Mesenteric fat pad (tissue), 1 donor: ENCODE measurements around the gene SH3BP1. TPM values are rescaled to one million over a fixed set of nuclear protein-coding genes. Genes with fewer than 3 reads are reported as not detected.

Experiments
- DNase-seq: peaks from one replicate; pipeline ENCODE4 v3.0.0-alpha.2; 2020; ENCODE audit warnings: low spot score
- total RNA-seq: library from RNA; stranded (reverse); fragmentation: NEBNext Ultra II Directional; extraction: Animal tissue kit (Norgen Biotek cat#: 25700); gene quantifications from one replicate; pipeline ENCODE4 v1.2.1, GENCODE V29; 2021
- donor health status: DM: yes; HTN: yes; CAD: no.

Gene SH3BP1
- total RNA-seq, 1 donor from 2014 or later, result 15.0 TPM

DNA sequence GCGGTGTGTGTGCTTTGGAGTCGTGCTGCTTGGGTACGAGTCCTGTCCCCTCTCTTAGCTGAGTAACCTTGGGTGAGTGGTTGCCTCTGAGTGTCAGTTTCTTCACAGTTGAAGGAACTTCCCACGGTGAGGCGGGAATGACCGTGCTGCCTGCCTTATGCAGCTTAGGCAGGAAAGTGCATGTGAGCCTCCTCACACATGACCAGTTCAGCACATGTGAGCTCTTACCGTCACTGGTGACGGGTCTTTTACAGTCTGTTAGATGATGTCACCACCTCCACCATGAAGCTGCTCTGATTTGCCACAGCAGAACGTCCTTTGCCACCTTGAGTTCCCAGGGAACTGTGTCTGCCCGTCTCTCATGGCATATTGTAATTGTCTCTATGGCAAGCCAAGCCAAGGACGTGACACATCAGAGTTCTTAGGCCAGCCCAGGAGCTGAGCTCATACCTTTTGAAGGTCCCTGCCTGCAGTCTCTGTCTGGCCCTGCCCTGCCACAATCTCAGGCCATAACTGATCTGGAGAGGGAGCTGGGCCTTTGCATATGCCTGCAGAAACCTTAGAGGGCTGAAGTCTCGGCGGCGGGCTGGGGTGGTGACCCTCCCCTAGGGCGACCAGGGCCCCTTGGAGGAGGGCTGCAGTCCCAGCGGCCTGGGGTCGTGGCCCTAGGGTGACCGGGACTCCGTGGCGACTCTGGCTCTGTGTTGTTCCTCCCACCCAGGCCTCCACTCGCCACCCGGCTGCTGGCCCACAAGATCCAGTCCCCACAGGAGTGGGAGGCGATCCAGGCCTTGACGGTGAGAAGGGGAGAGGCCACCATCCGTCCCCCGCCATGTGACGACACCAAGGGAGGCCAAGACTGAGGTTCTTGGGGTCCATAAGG is 23.0 kb upstream of the SH3BP1 start:
- DNase-seq, result no peak

DNA sequence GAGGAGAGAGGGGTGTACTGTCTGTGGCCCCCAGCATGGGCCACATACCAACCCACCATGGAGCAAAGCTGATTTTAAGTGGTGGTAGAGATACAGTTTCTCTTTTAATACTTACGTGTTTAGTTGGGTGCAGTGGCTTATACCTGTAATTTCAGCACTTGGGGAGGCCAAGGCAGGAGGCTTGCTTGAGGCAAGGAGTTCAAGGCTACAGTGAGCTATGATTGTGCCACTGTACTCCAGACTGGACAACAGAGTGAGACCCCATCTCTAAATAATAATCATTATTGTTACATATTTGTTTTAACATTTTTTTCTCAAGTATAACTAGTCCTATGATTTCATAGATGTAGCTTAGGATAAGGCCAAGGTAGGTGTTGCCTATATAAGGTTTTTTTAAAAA is 22.0 kb upstream of the SH3BP1 start:
- no peak for DNase-seq

GRCh38 chr22:37618072-37618656 is 21.3 kb upstream of the SH3BP1 start:
- DNase-seq, result no peak

DNA sequence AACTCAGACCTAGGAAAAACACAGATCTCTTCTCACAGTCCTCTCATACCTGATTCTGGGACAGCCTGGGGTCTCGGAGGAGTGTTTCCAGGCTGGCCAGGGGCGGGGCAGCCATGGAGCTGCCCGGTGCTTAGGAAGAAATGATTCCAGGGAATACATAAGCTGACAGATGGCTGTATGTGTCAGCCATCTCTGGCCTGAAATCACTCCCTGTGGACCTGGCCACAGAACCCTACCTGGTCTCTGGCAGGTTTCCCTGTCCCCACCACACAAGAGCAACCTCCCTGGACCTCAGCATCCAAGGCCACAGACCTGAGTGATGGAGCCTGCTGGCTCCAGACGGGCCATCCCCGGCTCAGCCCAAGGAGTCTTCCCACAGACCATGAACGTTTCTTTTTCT is 20.8 kb upstream of the SH3BP1 start:
- no peak for DNase-seq

DNA sequence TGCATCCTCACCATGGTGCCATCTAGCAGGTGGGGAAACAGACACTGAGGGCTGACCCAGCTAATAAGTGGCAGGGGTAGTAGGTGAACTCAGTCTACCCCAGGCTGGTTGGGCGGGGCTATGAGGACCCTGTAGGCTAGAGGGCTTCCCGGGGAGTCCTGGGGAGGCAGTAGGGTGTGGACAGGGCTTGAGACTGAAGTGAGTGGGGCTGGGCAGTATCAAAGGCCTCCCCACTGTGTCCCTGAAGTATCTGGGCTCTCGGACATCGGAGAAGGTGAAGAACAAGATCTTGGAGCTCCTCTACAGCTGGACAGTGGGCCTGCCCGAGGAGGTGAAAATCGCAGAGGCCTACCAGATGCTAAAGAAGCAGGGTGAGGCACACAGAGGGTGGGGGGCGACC is 19.5 kb upstream of the SH3BP1 start:
- no peak for DNase-seq

GRCh38 chr22:37621352-37621860 is 18.1 kb upstream of the SH3BP1 start:
- DNase-seq, result no peak

DNA sequence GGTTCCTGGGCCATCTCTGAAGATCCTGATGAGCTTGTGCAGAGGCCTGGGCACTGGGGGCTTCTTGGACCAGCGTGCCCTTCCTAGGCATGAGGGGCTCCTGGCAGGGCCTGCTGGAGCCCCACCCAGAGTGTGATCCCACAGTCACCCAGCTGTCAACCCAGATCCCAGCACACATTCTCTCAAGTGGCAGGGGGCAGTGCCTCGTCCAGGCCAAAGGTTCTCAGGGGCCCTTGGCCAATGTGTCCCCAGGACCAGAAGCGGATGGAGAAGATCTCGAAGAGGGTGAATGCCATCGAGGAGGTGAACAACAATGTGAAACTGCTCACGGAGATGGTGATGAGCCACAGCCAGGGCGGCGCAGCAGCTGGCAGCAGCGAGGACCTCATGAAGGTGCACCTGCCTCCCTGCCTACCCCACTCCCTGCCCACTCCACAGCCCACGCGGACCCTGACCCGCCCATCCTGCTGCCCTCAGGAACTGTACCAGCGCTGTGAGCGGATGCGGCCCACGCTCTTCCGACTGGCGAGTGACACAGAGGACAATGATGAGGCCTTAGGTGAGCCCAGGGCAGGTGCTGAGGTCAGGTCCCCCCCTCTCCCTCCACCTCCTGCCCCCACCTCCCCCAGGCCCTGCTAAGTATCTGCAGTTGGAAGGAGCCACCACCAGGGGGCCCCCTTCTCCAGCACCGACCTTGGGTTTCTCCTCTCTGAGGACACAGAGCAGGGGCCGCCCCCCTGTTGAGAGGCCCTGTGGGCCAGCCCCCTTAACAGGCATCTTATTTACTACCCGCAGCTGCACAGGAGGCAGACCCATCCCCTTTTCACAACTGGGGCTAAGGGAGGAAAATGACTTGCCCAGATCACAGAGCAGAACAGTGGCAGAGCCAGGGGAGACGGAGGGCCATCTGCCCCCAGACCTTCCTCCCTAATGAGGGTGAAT is 16.1 kb upstream of the SH3BP1 start:
- no peak for DNase-seq

DNA sequence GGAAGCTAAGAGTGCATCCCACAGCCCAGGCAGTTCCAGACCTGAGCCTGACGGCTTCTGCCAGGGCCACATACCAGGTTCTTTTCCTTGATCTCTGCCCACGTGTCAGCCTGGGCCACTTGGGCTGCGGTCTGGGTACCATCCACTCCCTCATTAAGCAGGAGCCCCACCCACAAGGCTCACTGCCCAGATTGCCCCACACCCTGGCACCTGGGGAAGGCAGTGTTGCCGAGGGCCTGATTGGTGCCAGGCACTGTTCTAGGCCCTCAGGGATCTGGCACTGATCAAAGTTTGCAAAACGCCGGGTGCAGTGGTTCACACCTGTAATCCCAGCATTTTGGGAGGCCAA is 15.5 kb upstream of the SH3BP1 start:
- DNase-seq, result no peak

DNA sequence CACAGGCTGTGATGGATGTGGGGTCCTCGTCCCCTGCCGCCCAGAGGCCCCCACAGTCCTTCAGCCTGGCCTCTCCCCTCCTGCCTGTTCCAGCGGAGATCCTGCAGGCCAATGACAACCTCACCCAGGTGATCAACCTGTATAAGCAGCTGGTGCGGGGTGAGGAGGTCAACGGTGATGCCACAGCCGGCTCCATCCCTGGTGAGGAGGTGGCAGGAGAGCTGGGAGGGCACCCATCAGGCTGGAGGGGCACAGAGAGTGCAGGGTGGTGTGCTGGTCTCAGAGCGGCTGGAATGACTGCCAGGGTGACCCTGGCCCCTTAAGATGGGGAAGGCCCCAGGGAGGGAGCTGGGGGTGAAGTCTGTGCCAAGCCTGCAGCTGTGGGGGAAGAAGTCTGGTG is 14.6 kb upstream of the SH3BP1 start:
- no peak for DNase-seq

- DNase-seq, result no peak
Measured at GRCh38 chr22:37625737-37626136, 13.7 kb upstream of the SH3BP1 start.

- DNase-seq, result no peak
Measured at GRCh38 chr22:37626144-37626543, 13.3 kb upstream of the SH3BP1 start.

DNA sequence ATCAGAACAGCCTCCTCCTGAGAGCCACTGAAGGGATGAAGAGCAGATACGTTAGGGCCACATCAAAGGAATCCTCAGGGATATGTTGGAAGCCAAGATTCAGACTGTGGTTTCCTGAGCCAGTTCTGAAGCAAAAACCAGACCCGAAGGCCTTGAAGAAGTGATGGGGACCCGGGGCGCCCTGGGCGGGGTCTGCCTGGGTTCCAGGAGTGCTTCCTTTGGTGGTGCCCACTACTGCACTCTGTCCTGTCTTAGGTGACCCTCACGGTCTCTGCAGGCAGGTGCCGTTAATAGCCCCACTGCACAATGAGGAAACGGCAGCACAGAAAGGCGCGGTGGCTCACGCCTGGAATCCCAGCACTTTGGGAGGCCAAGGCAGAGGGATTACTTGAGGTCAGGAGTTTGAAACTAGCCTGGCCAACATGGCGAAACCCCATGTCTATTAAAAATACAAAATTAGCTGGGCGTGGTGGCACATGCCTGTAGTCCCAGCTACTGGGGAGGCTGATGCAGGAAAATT is 12.9 kb upstream of the SH3BP1 start:
- DNase-seq, result no peak

GRCh38 chr22:37627121-37627520 is 12.3 kb upstream of the SH3BP1 start:
- no peak for DNase-seq

DNA sequence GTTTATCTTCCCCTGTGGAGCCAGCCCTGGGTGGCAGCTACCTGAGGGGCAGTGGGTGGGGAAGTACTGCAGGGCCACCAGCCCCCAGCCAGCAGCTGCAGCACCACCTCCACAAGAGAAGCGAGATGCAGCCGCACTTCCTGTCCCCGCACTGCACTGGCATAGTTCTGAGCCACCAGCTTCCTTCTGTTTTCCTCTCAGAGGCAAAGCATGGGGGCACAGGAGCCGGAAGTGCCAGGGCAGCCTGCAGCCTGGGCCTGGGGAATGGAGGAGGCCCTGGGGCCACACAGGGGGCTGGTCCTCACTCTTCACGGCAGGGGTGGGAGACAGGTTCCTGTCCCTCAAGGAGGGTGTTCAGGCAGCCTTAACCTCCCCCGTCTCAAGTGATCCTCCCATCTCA is 11.9 kb upstream of the SH3BP1 start:
- no peak for DNase-seq

GRCh38 chr22:37628830-37629229 is 10.6 kb upstream of the SH3BP1 start:
- DNase-seq, result no peak

DNA sequence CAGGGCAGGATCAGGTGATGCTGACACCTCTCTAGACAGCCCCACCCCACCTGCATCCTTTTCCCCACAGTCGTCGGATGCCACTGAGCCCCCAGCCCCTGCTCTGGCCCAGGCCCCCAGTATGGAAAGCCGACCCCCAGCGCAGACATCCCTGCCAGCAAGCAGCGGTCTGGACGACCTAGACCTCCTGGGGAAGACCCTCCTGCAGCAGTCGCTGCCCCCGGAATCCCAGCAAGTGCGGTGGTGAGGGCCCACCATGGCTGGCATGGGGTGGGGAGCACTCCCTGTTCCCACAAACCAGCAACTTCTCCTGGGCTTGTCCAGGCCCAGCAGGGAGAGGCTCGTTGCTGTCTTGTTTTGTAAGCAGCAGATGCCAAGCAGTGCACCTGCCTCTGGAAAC is 9.5 kb upstream of the SH3BP1 start:
- no peak for DNase-seq

DNA sequence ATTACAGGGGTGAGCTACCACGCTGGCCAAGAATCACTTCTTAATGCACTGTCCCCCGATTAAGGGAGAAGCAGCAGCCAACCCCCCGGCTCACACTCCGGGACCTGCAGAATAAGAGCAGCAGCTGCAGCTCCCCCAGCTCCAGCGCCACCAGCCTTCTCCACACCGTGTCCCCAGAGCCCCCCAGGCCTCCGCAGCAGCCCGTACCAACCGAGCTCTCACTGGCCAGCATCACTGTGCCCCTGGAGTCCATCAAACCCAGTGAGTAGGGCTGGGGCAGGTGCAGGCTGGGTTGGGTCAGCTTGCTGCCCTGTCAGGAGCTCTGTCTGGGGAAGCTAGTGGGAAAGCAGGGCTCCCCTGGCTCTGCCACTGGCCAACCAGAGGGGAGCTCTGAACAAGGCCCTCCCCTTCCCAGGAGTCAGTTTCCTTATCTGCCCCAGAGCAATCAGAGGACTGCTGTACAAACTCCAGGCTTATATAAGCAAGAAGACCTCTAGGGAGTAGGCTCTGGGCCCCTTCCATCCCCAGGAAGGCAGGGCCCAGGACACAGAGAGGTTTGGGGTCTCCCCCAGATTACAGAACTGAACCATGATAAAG is 8.5 kb upstream of the SH3BP1 start:
- no peak for DNase-seq

GRCh38 chr22:37631448-37632173 is 7.9 kb upstream of the SH3BP1 start:
- DNase-seq, result no peak

DNA sequence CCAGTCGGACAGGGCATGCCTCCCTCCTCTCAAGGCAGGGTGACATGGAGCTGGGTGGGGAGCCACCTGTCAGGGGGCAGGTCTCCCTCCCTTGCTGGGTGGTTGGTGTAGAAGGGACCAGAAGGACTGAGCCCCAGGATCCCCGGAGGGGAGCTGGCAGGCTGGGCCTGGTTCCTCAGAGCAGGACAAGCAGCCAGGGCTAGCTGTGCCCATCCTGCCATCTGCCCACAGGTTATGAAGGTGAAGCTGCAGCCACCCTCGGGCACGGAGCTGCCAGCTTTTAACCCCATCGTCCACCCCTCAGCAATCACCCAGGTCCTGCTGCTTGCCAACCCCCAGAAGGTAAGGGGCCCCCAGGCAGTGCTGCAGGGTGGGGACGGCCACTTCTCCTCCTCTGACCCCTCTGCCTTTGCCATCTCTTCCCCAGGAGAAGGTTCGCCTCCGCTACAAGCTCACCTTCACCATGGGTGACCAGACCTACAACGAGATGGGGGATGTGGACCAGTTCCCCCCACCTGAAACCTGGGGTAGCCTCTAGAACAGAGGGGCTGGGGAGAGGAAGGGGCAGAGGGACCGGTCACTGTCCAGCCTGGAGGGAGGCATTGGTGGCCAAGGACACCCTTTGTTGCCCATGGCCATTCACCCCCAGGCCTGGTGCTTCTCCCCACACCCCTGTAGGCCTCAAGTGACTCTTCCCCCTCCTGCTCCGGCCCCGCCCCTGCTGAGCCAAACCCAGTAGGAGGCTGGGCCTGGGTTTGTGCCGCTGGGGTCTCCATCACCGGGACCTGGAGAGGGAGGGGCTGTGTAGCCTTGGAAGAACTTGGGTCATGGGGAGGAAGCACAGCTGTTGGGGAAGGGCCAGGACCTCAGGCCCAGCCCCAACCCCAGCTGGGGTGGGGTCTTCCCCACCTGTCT is 7.0 kb upstream of the SH3BP1 start:
- DNase-seq, result no peak
